Right atrium auricular region (tissue), 2 donors: ENCODE data around the gene KRTAP22-1. TPM values are rescaled to one million over a fixed set of nuclear protein-coding genes. Genes with fewer than 3 reads are reported as not detected.

Experiments
- DNase-seq: peaks from one replicate; pipeline ENCODE4 v3.0.0-alpha.2; 2019; ENCODE audit warnings: low spot score
- H3K27ac ChIP-seq, 2 donors: fragments of 200-600 bp; sonication (generic); 1 replicate in 1 of 2; 2 replicates in 1 of 2; pipeline ENCODE4 v1.5.1; 2016 to 2019
- H3K27me3 ChIP-seq, 2 donors: fragments of 200-600 bp; sonication (generic); one replicate each; pipeline versions ENCODE4 v1.5.1 to v1.6.0; 2017 to 2019
- H3K36me3 ChIP-seq: fragments of 200-600 bp; sonication (generic); one replicate; pipeline ENCODE4 v1.5.1; 2016
- H3K4me1 ChIP-seq, 2 donors: fragments of 200-600 bp; sonication (generic); one replicate each; pipeline versions ENCODE4 v1.5.1 to v1.6.0; 2017 to 2019
- H3K4me3 ChIP-seq, 2 donors: fragments of 200-600 bp; sonication (generic); 1 replicate in 1 of 2; 2 replicates in 1 of 2; pipeline ENCODE4 v1.5.1; 2017 to 2019; ENCODE audit warnings: mild to moderate bottlenecking in 1 of 2, moderate library complexity in 1 of 2
- H3K9me3 ChIP-seq, 2 donors: fragments of 200-600 bp; sonication (generic); one replicate each; pipeline ENCODE4 v1.5.1; 2019
- CTCF ChIP-seq, 2 donors: fragments of 200-600 bp; sonication (generic); IDR thresholded peaks; one replicate each; pipeline ENCODE4 v1.5.1; 2019; ENCODE audit warnings: antibody characterized with exemption in 2 of 2
- total RNA-seq, 2 donors: library from RNA; depleted of rRNA; stranded (reverse); fragments of >200 nt; gene quantifications; one replicate each; pipeline ENCODE4 v1.1.0, GENCODE V29; 2016

Gene KRTAP22-1
- total RNA-seq, 2 donors from 2014 or later, result not detected

- Histone ChIP-seq H3K9me3 (no peaks in the 10 kb centered on the region), H3K27me3 (no peaks in the 10 kb centered on the region), H3K4me3 (no peak overlapping the region), H3K27ac (no peak overlapping the region), H3K36me3 (no peaks in the 10 kb centered on the region), H3K4me1 (no peaks in the 10 kb centered on the region)
- TF ChIP-seq CTCF (IDR thresholded peaks at IDR 0.05), result no peak
- no peak for DNase-seq
Observed at GRCh38 chr21:30628109-30628508, 27.2 kb downstream of the KRTAP22-1 start.

- Histone ChIP-seq H3K27ac (no peak overlapping the region), H3K27me3 (no peaks in the 10 kb centered on the region), H3K36me3 (no peaks in the 10 kb centered on the region), H3K4me3 (no peak overlapping the region), H3K4me1 (no peaks in the 10 kb centered on the region), H3K9me3 (no peaks in the 10 kb centered on the region)
- no peak for TF ChIP-seq CTCF (IDR thresholded peaks at IDR 0.05)
- no peak for DNase-seq
Observed at GRCh38 chr21:30629200-30629599, 28.3 kb downstream of the KRTAP22-1 start.

- no peaks in the 10 kb centered on the region for H3K27me3 ChIP-seq
- H3K4me3 ChIP-seq, result no peak within 1 kb of the TSS
- H3K9me3 ChIP-seq, result no peaks in the 10 kb centered on the region
- H3K36me3 ChIP-seq, result no peaks in the 10 kb centered on the region
- no peak for TF ChIP-seq CTCF (IDR thresholded peaks at IDR 0.05)
- no peaks in the 10 kb centered on the region for H3K4me1 ChIP-seq
- H3K27ac ChIP-seq, result no peak within 1 kb of the TSS
- DNase-seq, result no peak
Observed at GRCh38 chr21:30634906-30635305, 34.0 kb downstream of the KRTAP22-1 start, which contains the start of gene KRTAP20-2. TSS of gene KRTAP20-2 (plus strand) at chr21:30635206. CDS start at chr21:30635264, 58 bp downstream.

- no peak for TF ChIP-seq CTCF (IDR thresholded peaks at IDR 0.05)
- no peaks in the 10 kb centered on the region for H3K4me1 ChIP-seq
- H3K4me3 ChIP-seq, result no peak overlapping the region
- DNase-seq, result no peak
- no peak overlapping the region for H3K27ac ChIP-seq
- no peaks in the 10 kb centered on the region for H3K27me3 ChIP-seq
- H3K36me3 ChIP-seq, result no peaks in the 10 kb centered on the region
- no peaks in the 10 kb centered on the region for H3K9me3 ChIP-seq
Observed at GRCh38 chr21:30638686-30639085, 37.8 kb downstream of the KRTAP22-1 start.

GRCh38 chr21:30642564-30642963 lies 41.7 kb downstream of the KRTAP22-1 start, which contains the start of gene KRTAP20-3:
TSS of gene KRTAP20-3 (plus strand) at chr21:30642864.
- Histone ChIP-seq H3K4me1 (no peaks in the 10 kb centered on the region), H3K36me3 (no peaks in the 10 kb centered on the region), H3K4me3 (no peak within 1 kb of the TSS), H3K9me3 (no peaks in the 10 kb centered on the region), H3K27ac (no peak within 1 kb of the TSS), H3K27me3 (no peaks in the 10 kb centered on the region)
- no peak for TF ChIP-seq CTCF (IDR thresholded peaks at IDR 0.05)
- DNase-seq, result no peak

GRCh38 chr21:30646904-30647414 lies 46.1 kb downstream of the KRTAP22-1 start:
- no peak overlapping the region for H3K27ac ChIP-seq
- no peaks in the 10 kb centered on the region for H3K4me1 ChIP-seq
- no peak for TF ChIP-seq CTCF (IDR thresholded peaks at IDR 0.05)
- no peak for DNase-seq
- no peaks in the 10 kb centered on the region for H3K36me3 ChIP-seq
- H3K4me3 ChIP-seq, result no peak overlapping the region
- H3K9me3 ChIP-seq, result no peaks in the 10 kb centered on the region
- H3K27me3 ChIP-seq, result no peaks in the 10 kb centered on the region
